GM18502 (cell line): ENCODE results near the gene FAM177A1.
A peak's percentile ranks its signal among the peaks of the same experiment; 100 is the strongest.
"Not testable (repeated sequence)": the region's sequence is repeated elsewhere in the genome, so short reads cannot be mapped to it uniquely, and the experiment has no call there.

Source experiments
- ATAC-seq: cut with Tn5 transposase; IDR thresholded peaks from one replicate; pipeline ENCODE4 v1.9.1; 2021; ENCODE audit warnings: mild to moderate bottlenecking; ENCODE audit not compliant: unreplicated experiment, poor library complexity

Gene FAM177A1

GRCh38 chr14:35046048-35046750 is at the start of gene FAM177A1:
Gene FAM177A1, plus strand, starts transcription at chr14:35046272. Its CDS starts 192 bp downstream, at chr14:35046464.
- peak; percentile 95 for ATAC-seq

GRCh38 chr14:34997762-34998161 is 48.3 kb upstream of the FAM177A1 start:
- ATAC-seq: no peak

GRCh38 chr14:34999500-34999899 is 46.6 kb upstream of the FAM177A1 start:
- no peak for ATAC-seq

GRCh38 chr14:35001621-35002020 is 44.5 kb upstream of the FAM177A1 start:
- no peak for ATAC-seq

GRCh38 chr14:35004839-35005238 is 41.2 kb upstream of the FAM177A1 start:
- ATAC-seq: no peak

GRCh38 chr14:35016568-35016967 is 29.5 kb upstream of the FAM177A1 start:
- no peak for ATAC-seq

- no peak for ATAC-seq
Observed at GRCh38 chr14:35020713-35021112, 25.4 kb upstream of the FAM177A1 start.

- ATAC-seq: no peak
Observed at GRCh38 chr14:35028435-35028834, 17.6 kb upstream of the FAM177A1 start.

GRCh38 chr14:35032562-35032961 is 13.5 kb upstream of the FAM177A1 start:
- ATAC-seq: no peak

GRCh38 chr14:35034440-35034833 is 11.6 kb upstream of the FAM177A1 start:
- ATAC-seq: no peak

- not testable (repeated sequence) for ATAC-seq
Observed at GRCh38 chr14:35034944-35035554, 11.0 kb upstream of the FAM177A1 start.

GRCh38 chr14:35038312-35038711 is 7.8 kb upstream of the FAM177A1 start:
- ATAC-seq: not testable (repeated sequence)

- ATAC-seq: no peak
Observed at GRCh38 chr14:35042632-35043031, 3.4 kb upstream of the FAM177A1 start.

GRCh38 chr14:35043046-35043445 is 3.0 kb upstream of the FAM177A1 start:
- ATAC-seq: no peak

GRCh38 chr14:35044939-35045797 is 904 bp upstream of the FAM177A1 start:
- ATAC-seq: no peak

- no peak for ATAC-seq
Observed at GRCh38 chr14:35045798-35046047, 349 bp upstream of the FAM177A1 start.

- ATAC-seq: peak; percentile 33
Observed at GRCh38 chr14:35046751-35047536, 872 bp downstream of the FAM177A1 start.

GRCh38 chr14:35047976-35048513 is 2.0 kb downstream of the FAM177A1 start:
- no peak for ATAC-seq

GRCh38 chr14:35050652-35051051 is 4.6 kb downstream of the FAM177A1 start:
- no peak for ATAC-seq

GRCh38 chr14:35051796-35052195 is 5.7 kb downstream of the FAM177A1 start:
- no peak for ATAC-seq
